CD14-positive monocyte (primary cell): ENCODE data around the gene PPP3CA. TPM values are rescaled to one million over a fixed set of nuclear protein-coding genes. Genes with fewer than 3 reads are reported as not detected.

Experiments used
- DNase-seq, 3 donors: peaks; one replicate each; pipeline ENCODE4 v3.0.0-alpha.2; 2011 to 2022
- H2AFZ ChIP-seq: 2 replicates; pipeline ENCODE4 v1.6.0; 2012; ENCODE audit warnings: mild to moderate bottlenecking, low read depth, low read length, inconsistent platforms; ENCODE audit not compliant: insufficient read depth, poor library complexity, severe bottlenecking
- H3K27ac ChIP-seq, 2 donors: 1 replicate in 1 of 2; 2 replicates in 1 of 2; pipeline ENCODE4 v1.5.1; 2012 to 2013; ENCODE audit warnings: low read length in 2 of 2, control low read depth in 1 of 2, inconsistent platforms in 1 of 2, low read depth in 1 of 2, mild to moderate bottlenecking in 1 of 2
- H3K27me3 ChIP-seq, 2 donors: one replicate each; pipeline versions ENCODE4 v1.6.0 to v1.6.1; 2011 to 2013; ENCODE audit warnings: low read length in 2 of 2; ENCODE audit not compliant: control insufficient read depth in 2 of 2, insufficient read depth in 2 of 2
- H3K36me3 ChIP-seq, 2 donors: replicated peaks in 1 of 2; 1 replicate in 1 of 2; 2 replicates in 1 of 2; pipeline versions ENCODE4 v1.5.1 to v1.6.1; 2012 to 2013; ENCODE audit warnings: low read length in 2 of 2, control low read depth in 1 of 2, inconsistent platforms in 1 of 2, mild to moderate bottlenecking in 1 of 2; ENCODE audit not compliant: insufficient read depth in 2 of 2, control insufficient read depth in 1 of 2
- H3K4me1 ChIP-seq, 2 donors: 1 replicate in 1 of 2; 2 replicates in 1 of 2; pipeline versions ENCODE4 v1.5.1 to v1.6.1; 2012 to 2013; ENCODE audit warnings: low read length in 2 of 2, control low read depth in 1 of 2, inconsistent platforms in 1 of 2, mild to moderate bottlenecking in 1 of 2, moderate library complexity in 1 of 2; ENCODE audit not compliant: insufficient read depth in 2 of 2, control insufficient read depth in 1 of 2
- H3K4me2 ChIP-seq: replicated peaks from 2 replicates; pipeline ENCODE3; 2012; ENCODE audit warnings: low read length, moderate library complexity, mild to moderate bottlenecking; ENCODE audit not compliant: poor library complexity, severe bottlenecking; ENCODE audit errors: extremely low read depth
- H3K4me3 ChIP-seq, 3 experiments: fragments of 200-600 bp in 1 of 3; sonication (generic) in 1 of 3; replicated peaks in 1 of 3; 1 replicate in 2 of 3; 2 replicates in 1 of 3; pipeline ENCODE4 v1.5.1; 2011 to 2013; ENCODE audit warnings: low read length in 3 of 3, mild to moderate bottlenecking in 3 of 3, control low read depth in 2 of 3, low read depth in 2 of 3, inconsistent platforms in 1 of 3, moderate library complexity in 1 of 3
- H3K79me2 ChIP-seq: 2 replicates; pipeline ENCODE4 v1.6.0; 2012; ENCODE audit warnings: mild to moderate bottlenecking, control low read depth, inconsistent platforms, low read length, moderate library complexity; ENCODE audit not compliant: insufficient read depth
- H3K9ac ChIP-seq: 2 replicates; pipeline ENCODE4 v1.6.0; 2017; ENCODE audit warnings: low read length, mild to moderate bottlenecking; ENCODE audit not compliant: insufficient read depth, poor library complexity, severe bottlenecking
- H3K9me3 ChIP-seq, 2 donors: replicated peaks in 1 of 2; 1 replicate in 1 of 2; 2 replicates in 1 of 2; pipeline versions ENCODE4 v1.5.1 to v1.6.1; 2012 to 2013; ENCODE audit warnings: low read length in 2 of 2, control low read depth in 1 of 2; ENCODE audit not compliant: control insufficient read depth in 1 of 2, insufficient read depth in 1 of 2
- H4K20me1 ChIP-seq: 2 replicates; pipeline ENCODE4 v1.6.0; 2012; ENCODE audit warnings: mild to moderate bottlenecking, low read length, control low read depth, moderate library complexity; ENCODE audit not compliant: insufficient read depth
- H3K27ac Mint-ChIP-seq, 7 donors: one replicate each; pipeline ENCODE4 v1.8.0; 2020; ENCODE audit warnings: mild to moderate bottlenecking in 7 of 7, mixed read lengths in 7 of 7, moderate library complexity in 6 of 7, inconsistent platforms in 2 of 7
- H3K27me3 Mint-ChIP-seq, 3 donors: one replicate each; pipeline ENCODE4 v1.8.0; 2021 to 2022; ENCODE audit warnings: low read depth in 3 of 3, mild to moderate bottlenecking in 3 of 3, mixed read lengths in 3 of 3, moderate library complexity in 3 of 3, inconsistent platforms in 1 of 3
- H3K36me3 Mint-ChIP-seq, 2 donors: one replicate each; pipeline ENCODE4 v1.8.0; 2020; ENCODE audit warnings: mixed read lengths in 2 of 2, inconsistent platforms in 1 of 2, mild to moderate bottlenecking in 1 of 2
- H3K4me1 Mint-ChIP-seq: one replicate; pipeline ENCODE4 v1.8.0; 2020; ENCODE audit warnings: mild to moderate bottlenecking, mixed read lengths
- H3K4me3 Mint-ChIP-seq, 2 donors: one replicate each; pipeline ENCODE4 v1.8.0; 2020; ENCODE audit warnings: mild to moderate bottlenecking in 2 of 2, mixed read lengths in 2 of 2, moderate library complexity in 1 of 2
- H3K9me3 Mint-ChIP-seq, 7 donors: one replicate each; pipeline ENCODE4 v1.8.0; 2020 to 2022; ENCODE audit warnings: mixed read lengths in 7 of 7, mild to moderate bottlenecking in 6 of 7, moderate library complexity in 6 of 7, inconsistent platforms in 2 of 7
- WGBS: methylation state at CpG from one replicate; pipeline ENCODE4 v1.1.5; 2013; ENCODE audit warnings: missing lambda C conversion rate; ENCODE audit not compliant: insufficient coverage; 5-methylcytosine and 5-hydroxymethylcytosine counted together
- intact Hi-C, 2 donors: fragments of 100-400 bp; cut with micrococcal nuclease; formaldehyde crosslinking; loops; one replicate each; pipeline versions ENCODE4 v1.15.0 to v1.15.1; 2023
- polyA plus RNA-seq, 3 donors: library from polyadenylated mRNA; depleted of rRNA in 1 of 3; unstranded in 2 of 3; stranded (reverse) in 1 of 3; fragments of 300-500 nt in 2 of 3; fragments of >200 nt in 1 of 3; fragmentation: Illumina TruSeq in 2 of 3; gene quantifications; 1 replicate in 2 of 3; 2 replicates in 1 of 3; pipeline ENCODE4 v1.2.3, GENCODE V29; 2012 to 2021
- TF ChIP-seq, protein P1 (sequence below): fragments of 200-600 bp; IDR thresholded peaks from one replicate; pipeline ENCODE4 v1.8.0; 2022; ENCODE audit warnings: antibody characterized with exemption, mild to moderate bottlenecking

PPP3CA gene
- polyA plus RNA-seq, 3 donors = 5.1 to 9.7 (median 8.9) TPM

DNA sequence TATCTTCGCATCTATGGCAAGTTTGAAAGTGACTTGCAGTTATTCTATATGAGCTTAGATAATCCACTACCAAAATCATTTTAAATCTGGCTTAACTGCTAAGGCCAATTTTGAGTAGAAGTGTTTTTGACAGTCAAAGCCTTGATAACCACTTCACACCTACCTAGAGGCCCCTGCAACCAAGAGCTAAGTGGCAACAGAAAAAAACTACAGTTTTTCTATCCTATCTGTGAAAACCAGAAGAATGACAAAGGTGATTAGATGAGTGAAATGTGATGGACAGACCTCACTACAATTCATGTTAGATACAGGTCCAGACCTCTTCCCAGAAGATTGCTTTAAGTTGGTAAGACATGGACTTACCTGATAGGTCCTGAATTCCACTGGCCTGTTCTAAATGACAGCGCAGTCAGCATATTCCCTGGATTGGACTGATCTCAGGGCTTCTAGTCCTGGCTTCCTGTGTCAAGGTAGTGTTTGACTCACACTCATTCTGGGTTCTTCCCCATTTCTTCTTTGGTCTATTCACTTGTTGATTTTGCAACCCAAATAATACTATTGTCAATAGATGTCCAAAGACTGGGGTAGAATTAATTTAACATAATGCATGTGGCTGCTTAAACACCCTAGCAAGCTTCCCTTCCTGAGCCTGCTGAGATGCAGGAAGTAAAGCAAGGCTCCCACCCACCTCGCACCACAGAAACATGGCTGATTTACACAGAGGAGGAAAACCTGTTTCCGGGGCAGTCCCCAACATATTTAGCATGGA is 65.1 kb downstream of the PPP3CA start:
- peaks cover 82% of the 10 kb centered on the region for H3K79me2 ChIP-seq
- H3K27ac Mint-ChIP-seq = peak overlapping the region in 3 of 7 donors; percentile 29 to 69 (median 35)

DNA sequence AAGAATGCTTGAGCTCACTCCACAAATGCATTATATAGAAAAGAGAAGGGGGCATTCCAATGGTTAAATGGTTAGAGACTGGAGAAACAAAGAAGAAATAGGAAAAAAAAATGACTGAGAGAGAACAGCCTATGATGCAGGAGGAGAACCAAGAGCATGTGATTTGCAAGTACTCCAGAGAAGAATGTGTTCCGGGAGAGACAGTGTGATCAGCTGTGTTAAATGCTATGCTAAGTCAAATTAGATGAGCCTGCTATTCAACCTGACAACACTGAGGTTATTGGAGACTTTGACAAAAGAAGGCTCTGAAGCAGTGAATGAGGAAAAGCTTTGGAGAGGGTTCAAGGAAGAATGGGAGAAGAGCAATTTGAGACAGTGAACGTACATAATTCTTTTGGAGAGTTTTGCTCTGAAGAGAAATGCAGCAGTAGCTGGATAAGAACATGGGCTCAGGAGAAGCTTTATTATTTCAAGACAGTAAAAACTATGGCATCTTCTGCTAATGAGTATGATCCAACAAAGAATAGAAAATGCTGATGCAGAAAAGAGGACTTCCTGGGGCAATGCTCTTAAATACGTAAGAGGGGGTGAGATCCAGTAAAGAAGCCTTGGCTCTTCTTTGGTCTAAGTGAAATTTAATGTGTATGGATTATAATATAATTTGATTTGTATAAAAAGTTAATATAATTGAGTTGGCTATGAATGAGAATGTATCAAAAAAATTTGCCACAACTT is 66.3 kb downstream of the PPP3CA start:
- Mint-ChIP-seq H3K4me3 (no peak overlapping the region), H3K27ac (peak overlapping the region in 2 of 7 donors; percentile 47 to 55), H3K4me1 (peaks cover 46% of the 10 kb centered on the region), H3K9me3 (no peaks in the 10 kb centered on the region), H3K36me3 (peaks cover 0 to 2% of the 10 kb centered on the region in 2 donors), H3K27me3 (no peaks in the 10 kb centered on the region)
- H3K79me2 ChIP-seq = peaks cover 82% of the 10 kb centered on the region
- no peak overlapping the region for H2AFZ ChIP-seq
- no peaks in the 10 kb centered on the region for H3K27me3 ChIP-seq
- H3K4me3 ChIP-seq = no peak overlapping the region
- H3K4me1 ChIP-seq = peaks cover 23 to 42% of the 10 kb centered on the region in 2 donors
- no peak overlapping the region for H3K27ac ChIP-seq
- no peaks in the 10 kb centered on the region for H3K36me3 ChIP-seq
- TF ChIP-seq, protein P1, sequence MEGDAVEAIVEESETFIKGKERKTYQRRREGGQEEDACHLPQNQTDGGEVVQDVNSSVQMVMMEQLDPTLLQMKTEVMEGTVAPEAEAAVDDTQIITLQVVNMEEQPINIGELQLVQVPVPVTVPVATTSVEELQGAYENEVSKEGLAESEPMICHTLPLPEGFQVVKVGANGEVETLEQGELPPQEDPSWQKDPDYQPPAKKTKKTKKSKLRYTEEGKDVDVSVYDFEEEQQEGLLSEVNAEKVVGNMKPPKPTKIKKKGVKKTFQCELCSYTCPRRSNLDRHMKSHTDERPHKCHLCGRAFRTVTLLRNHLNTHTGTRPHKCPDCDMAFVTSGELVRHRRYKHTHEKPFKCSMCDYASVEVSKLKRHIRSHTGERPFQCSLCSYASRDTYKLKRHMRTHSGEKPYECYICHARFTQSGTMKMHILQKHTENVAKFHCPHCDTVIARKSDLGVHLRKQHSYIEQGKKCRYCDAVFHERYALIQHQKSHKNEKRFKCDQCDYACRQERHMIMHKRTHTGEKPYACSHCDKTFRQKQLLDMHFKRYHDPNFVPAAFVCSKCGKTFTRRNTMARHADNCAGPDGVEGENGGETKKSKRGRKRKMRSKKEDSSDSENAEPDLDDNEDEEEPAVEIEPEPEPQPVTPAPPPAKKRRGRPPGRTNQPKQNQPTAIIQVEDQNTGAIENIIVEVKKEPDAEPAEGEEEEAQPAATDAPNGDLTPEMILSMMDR = no peak
- H3K9me3 ChIP-seq = no peaks in the 10 kb centered on the region
- no peak overlapping the region for H3K9ac ChIP-seq
- no peak overlapping the region for H3K4me2 ChIP-seq
- peaks cover 93% of the 10 kb centered on the region for H4K20me1 ChIP-seq
- no peak for DNase-seq
- WGBS = 93% methylated on average over 2 of the region's 3 CpGs
- intact Hi-C loops = loop anchor here in 1 of 2 donors (10.0 kb wide), 1 partner anchor 64 kb away; the partner anchor contains the start of gene PPP3CA

More for the DNA sequence above, 65.1 kb downstream of the PPP3CA start:
- peaks cover 0 to 2% of the 10 kb centered on the region in 2 donors for H3K36me3 Mint-ChIP-seq
- H2AFZ ChIP-seq = no peak overlapping the region
- H3K4me3 ChIP-seq = no peak overlapping the region
- no peak overlapping the region for H3K9ac ChIP-seq
- peak overlapping the region; percentile 30 to 48 for H3K4me3 Mint-ChIP-seq
- H3K27ac ChIP-seq = no peak overlapping the region
- TF ChIP-seq, protein P1 = no peak
- no peaks in the 10 kb centered on the region for H3K36me3 ChIP-seq
- no peaks in the 10 kb centered on the region for H3K9me3 Mint-ChIP-seq
- H3K4me2 ChIP-seq = no peak overlapping the region
- intact Hi-C loops = loop anchor here in 1 of 2 donors (10.0 kb wide), 1 partner anchor 63 kb away; the partner anchor contains the start of gene PPP3CA
- no peaks in the 10 kb centered on the region for H3K27me3 Mint-ChIP-seq
- peak; percentile 15 to 55 (median 48) for DNase-seq
- no peaks in the 10 kb centered on the region for H3K27me3 ChIP-seq
- H3K4me1 Mint-ChIP-seq = peaks cover 46% of the 10 kb centered on the region
- H3K4me1 ChIP-seq = peaks cover 23 to 42% of the 10 kb centered on the region in 2 donors
- WGBS = 50% methylated on average over 2 of the region's 4 CpGs
- no peaks in the 10 kb centered on the region for H3K9me3 ChIP-seq
- peaks cover 94% of the 10 kb centered on the region for H4K20me1 ChIP-seq
